Measurements from ENCODE around the gene HOXA5. TPM values are rescaled to one million over a fixed set of nuclear protein-coding genes. Genes with fewer than 3 reads are reported as not detected.

The HOXA5 gene
- total RNA-seq, 2 experiments from 2014 or later: not detected

- POLR2A ChIA-PET: interaction anchor here (1.0 kb wide), 1 partner anchor 11 kb away, joined by 6 read pairs; no protein-coding TSS in a partner anchor
Observed at GRCh38 chr7:27131390-27131819, 12.1 kb downstream of the HOXA5 start.

DNA sequence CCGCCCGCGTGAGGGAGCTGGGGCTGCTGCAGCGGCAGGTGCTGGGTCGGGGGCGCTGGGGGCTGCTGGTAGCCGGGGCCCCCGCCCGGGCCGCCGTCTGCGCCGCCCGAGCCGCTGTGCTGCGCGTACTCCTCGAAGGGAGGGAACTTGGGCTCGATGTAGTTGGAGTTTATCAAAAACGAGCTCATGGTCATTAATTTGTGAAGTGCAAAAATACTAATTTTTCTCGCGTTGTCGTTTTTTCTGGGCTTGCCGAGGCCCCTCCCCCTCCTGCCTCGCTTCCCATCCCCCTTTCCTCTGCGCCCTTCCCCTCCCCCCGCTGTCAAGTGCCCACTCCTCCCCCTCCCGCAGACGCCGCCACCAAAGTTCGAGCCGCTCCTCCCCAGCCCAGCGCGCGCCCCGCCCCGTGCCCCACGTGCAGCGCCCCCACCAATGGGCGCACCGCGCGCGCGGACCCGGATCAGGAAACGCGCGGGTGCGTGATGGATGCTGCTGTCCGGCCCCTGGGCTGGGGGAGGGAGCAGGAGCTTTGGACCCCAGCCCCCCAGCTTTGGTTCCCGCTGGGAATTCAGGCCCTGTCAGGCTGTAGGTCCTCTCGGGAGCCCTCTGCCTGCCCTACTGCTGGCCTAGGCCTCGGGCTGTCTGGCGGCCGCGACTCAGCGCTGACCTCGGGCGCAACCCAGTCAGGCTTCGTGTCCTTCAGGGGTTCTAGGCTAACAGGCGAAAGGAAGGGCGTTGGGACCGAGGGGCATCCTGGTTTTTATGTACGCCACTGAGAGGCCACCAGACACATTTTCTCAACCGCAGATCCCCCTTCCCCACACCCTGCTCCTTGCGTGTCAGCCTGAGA, 12.7 kb downstream of the HOXA5 start, which contains the start of gene HOXA4:
TSS of gene HOXA4 (minus strand) at position 218 of the 850 bp plus-strand sequence. CDS start at position 194, 24 bp downstream.
- CTCF ChIA-PET: interaction anchor here (1.5 to 1.7 kb wide), 2 partner anchors 20 to 30 kb away, joined by 4 read pairs; no protein-coding TSS in a partner anchor
- POLR2A ChIA-PET: interaction anchor here (1.0 kb wide), 1 partner anchor 10 kb away, joined by 6 read pairs; no protein-coding TSS in a partner anchor

More at GRCh38 chr7:27131390-27131819, 12.1 kb downstream of the HOXA5 start:
- CTCF ChIA-PET: interaction anchor here (1.5 to 1.7 kb wide), 2 partner anchors 20 to 29 kb away, joined by 4 read pairs; no protein-coding TSS in a partner anchor

DNA sequence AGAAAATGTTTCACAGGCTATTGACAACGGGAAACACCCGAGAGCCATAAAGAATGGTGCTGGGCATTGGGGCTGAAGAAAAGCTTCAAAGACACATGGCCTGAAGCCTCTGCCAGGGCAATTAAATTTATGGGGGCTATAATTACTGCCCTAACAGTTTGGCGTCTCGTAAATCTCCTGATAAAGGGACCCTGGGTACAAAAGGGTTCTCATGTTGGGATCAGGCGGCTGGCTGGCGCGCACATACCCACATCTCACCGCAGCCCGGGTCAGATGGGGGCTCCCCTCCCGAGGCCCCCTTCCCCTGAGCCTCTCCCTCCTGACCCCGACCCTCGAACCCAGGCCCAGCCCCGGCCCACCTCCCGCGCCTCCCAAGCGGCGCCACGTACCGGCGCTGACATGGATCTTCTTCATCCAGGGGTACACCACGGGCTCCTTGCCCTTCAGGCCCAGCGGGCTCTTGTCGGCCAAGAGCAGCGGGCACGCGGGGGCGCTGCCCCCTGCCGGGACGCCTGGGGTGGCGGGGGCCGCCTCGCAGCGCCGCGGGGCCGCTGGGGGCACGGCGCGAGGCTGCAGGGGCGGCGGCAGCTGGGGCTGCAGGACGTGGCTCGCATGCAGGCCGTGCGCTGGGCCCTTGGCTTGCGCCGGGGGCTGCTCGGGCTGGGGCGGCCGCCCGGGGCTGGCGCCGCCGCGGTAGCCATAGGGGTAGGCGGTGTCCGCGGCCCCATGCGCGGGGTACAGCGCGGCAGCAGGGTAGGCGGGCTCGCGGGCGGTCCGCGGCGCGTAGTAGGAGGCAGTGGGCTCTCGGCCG, 13.5 kb downstream of the HOXA5 start:
- POLR2A ChIA-PET: no interaction called here

GRCh38 chr7:27128776-27129728, 14.4 kb downstream of the HOXA5 start:
- POLR2A ChIA-PET: no interaction called here
- CTCF ChIA-PET: no interaction called here

More for the DNA sequence above, 13.5 kb downstream of the HOXA5 start:
- CTCF ChIA-PET: no interaction called here

DNA sequence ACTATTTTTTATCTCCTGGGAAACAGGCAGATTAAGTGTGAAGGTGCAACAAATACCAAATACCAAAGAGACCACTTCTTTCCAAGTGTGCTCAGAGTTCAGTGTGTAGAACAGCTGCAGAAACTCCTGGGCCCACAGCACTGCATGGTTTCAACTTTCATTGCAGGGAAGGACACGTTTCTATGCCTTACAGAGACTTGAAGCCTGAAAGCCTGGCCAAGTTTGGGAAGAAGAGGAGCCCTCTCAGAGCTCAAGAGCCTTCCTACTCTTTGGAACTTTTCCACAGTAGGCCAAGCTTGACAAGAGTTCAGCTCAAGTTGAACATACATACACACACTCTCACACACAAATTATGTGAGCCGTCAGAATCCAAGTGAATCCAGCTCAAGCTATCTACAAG, 15.4 kb downstream of the HOXA5 start:
- ChIA-PET POLR2A (no interaction called here), CTCF (no interaction called here)

GRCh38 chr7:27126596-27127327, 16.7 kb downstream of the HOXA5 start:
- ChIA-PET POLR2A (no interaction called here), CTCF (no interaction called here)

DNA sequence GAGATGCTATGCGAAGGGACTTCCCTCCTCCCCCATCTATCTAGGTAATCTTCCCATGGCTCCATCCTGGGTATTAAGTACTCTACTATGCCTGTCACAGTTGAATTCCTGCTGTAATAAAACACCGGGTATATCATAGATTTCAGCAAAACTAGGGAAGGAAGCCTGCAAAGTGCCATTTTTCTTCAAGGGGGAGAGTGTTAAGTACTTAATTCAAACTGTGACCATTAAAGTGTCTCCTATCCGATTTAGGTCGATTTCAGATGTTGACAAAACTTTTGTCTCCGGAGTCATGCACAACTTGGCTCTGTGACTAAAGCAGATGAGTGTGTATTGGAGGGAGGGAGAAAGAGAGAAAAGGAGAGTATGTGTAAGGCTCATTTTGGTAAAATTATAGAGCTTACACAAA, 17.5 kb downstream of the HOXA5 start:
- POLR2A ChIA-PET: no interaction called here
- CTCF ChIA-PET: no interaction called here

- CTCF ChIA-PET: no interaction called here
- POLR2A ChIA-PET: no interaction called here
Observed at GRCh38 chr7:27124902-27125689, 18.4 kb downstream of the HOXA5 start.

DNA sequence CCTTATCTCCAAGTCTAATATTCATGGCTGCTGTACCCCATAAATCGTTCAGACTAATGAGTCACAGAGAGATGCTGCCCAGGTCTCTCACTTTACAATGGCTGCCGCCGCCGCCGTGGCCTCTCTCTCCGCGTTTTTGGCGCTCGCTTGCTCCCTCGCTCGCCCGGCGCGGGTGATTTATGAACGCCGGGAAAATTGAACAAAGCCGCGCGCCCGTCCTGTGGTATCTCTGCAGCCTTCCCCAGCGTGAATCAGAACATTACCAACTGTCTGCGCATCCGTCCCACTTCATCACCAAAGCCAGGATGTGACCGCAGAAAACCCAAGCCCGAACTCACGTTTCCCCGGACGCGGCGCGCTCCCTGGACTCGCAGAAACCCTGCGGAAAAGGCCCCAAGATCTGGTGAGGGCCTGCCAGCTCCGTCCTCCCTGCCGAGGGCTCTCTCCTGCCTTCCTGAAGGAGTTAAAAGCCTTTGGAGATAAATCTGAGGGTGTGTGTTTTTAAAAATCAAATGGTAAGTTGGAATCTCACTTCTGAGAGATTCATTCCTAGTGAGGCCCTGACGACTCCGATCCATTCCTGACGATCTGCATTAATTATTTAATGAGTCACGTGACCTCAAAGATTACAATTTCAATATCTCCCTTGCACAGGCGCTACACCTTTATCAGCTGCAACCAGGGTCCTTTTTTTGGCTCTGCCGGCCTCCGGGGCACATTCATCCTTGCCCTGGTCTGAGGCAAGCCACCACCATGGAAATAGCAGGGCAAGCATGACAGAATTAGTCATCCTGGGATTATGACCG, 19.2 kb downstream of the HOXA5 start:
- ChIA-PET POLR2A (no interaction called here), CTCF (no interaction called here)

DNA sequence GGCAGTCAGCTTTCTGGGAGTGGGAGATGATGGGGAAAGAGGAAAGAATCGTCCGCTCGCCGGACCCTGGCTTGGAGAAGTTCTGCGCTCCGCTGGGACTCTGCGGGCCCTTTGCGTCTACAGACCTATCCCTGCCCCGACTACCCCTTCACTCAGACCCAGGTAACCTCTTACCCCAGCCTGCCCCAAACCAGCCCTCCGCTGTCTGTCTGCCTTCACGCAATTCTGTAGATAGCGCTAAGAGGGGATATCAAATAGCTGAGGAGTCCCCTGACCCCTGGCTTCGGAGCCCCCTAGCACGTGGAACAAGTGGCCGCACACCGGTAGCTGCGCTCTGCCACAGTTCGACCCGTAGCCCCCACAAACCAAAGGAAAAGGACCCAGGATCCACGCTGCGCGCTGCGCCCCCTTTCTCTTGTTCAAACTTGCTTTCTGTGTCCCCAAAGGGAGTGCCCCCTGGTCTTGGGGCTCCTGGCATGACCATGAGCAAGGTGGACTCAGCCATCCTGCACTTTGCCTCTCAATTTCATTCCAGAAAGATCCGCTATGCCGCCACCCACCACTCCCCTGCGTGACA, 19.9 kb downstream of the HOXA5 start:
- CTCF ChIA-PET: no interaction called here
- POLR2A ChIA-PET: no interaction called here

DNA sequence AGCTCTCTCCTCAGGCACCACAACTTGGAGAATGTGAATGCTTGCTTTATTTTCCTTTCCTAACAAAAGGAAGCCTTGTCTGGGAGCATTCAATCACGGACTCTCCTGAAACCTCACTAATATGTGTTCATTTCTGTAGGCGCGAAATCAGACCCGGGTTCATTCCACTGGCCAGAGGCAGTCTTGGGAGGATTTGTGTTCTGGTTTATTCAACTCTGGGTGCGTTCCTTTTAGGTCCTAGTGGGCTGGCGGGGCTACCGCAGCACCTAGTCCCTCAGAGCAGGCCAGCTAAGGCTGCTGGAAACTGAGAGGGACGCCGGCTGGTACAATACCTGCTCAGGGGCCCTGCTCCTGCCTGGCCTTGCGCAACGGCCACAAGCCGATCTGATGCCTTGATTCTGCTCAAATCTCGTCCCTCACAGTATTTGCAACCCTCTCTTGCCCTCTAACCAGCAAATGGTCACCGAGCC, 20.4 kb downstream of the HOXA5 start:
- ChIA-PET POLR2A (no interaction called here), CTCF (no interaction called here)

DNA sequence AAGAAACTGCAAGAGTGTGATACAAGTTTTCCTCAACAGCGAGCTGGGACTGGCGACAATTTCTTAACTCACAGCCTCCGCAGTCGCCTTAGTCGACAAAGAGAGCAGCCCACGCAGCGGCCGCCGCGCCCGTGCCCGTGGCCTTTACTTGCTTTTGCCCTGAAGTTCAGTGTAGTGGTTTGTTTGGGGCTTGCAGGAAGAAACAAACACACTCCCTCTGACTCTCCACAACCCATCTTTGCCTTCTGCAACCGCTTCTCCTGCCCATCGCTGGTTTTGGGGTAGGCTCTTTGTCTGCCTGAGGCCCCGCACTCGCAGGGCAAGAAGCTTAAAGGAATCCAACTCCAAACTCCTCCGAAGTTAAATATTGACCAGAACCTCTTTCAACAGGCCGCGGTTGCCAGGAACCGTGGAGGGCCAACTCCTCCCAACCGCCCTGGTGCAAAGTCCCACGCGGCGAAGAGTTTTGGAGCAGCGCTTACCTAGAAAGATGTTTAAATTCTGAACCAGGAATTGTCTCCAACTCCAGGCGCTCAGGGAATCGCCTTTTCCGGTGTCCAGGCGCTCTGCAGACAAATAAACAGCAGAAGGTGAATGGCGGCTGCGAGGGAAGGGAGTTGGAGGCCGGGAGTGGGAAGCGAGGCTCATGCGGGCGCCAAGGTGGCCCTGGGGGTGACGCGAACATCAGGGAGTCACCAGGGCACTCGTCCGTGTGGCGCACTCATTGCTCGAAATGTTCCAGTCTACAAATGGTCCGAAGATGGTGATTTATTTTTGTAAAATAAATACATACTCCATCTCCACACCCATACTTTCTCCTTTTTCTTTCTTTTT, 21.2 kb downstream of the HOXA5 start:
- ChIA-PET CTCF (no interaction called here), POLR2A (no interaction called here)

GRCh38 chr7:27121684-27122076, 21.8 kb downstream of the HOXA5 start:
- ChIA-PET POLR2A (no interaction called here), CTCF (no interaction called here)

- ChIA-PET POLR2A (no interaction called here), CTCF (no interaction called here)
Observed at GRCh38 chr7:27119412-27119911, 24.0 kb downstream of the HOXA5 start.

DNA sequence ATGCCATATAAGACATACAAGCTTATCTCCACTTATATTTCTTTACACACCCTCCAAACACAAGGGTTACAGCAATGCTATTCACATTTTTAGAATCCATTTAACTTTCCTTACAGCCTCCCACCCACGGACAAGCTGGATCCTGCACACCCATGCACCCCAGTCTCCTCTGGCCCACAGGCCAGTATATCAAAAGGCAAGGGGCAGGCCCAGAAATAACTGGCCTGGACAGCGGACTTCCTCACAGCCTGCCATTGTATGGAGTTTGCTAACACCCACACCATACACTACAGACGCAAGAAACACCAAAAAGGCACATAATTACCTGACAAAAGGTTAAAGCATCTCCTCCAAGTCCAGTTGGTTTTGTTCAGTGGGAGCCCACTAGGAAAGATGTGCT, 24.9 kb downstream of the HOXA5 start:
- CTCF ChIA-PET: no interaction called here
- POLR2A ChIA-PET: no interaction called here

Data from activated CD8-positive, alpha-beta memory T cell treated with anti-CD3 and anti-CD28 coated beads for 36 hours (primary cell).